HL-60/S4 treated with retinoic acid at 250 ng/mL for 4 days and 3 days (cell line): ENCODE measurements around the gene ITPKB.

Source experiments
- in situ Hi-C: fragments of 300-500 bp; cut with MboI; formaldehyde crosslinking; loops from 2 replicates; pipeline ENCODE4 v1.7.0; 2022; ENCODE audit warnings: low sequenced_read_pairs

The ITPKB gene

GRCh38 chr1:226688056-226688748 is 50.9 kb downstream of the ITPKB start:
- in situ Hi-C loops, result no loop called here

- in situ Hi-C loops, result no loop called here
Observed at GRCh38 chr1:226687426-226687825, 51.7 kb downstream of the ITPKB start.

- in situ Hi-C loops, result no loop called here
Observed at GRCh38 chr1:226686440-226687425, 52.3 kb downstream of the ITPKB start.

GRCh38 chr1:226685196-226685820 is 53.8 kb downstream of the ITPKB start:
- in situ Hi-C loops, result no loop called here

- in situ Hi-C loops, result no loop called here
Observed at GRCh38 chr1:226684026-226684425, 55.1 kb downstream of the ITPKB start.

- in situ Hi-C loops, result no loop called here
Observed at GRCh38 chr1:226682871-226683814, 55.9 kb downstream of the ITPKB start.

- in situ Hi-C loops, result no loop called here
Observed at GRCh38 chr1:226681652-226682493, 57.2 kb downstream of the ITPKB start.

GRCh38 chr1:226680653-226681052 is 58.4 kb downstream of the ITPKB start:
- in situ Hi-C loops, result no loop called here

- in situ Hi-C loops, result no loop called here
Observed at GRCh38 chr1:226679853-226680516, 59.1 kb downstream of the ITPKB start.

GRCh38 chr1:226679262-226679661 is 59.8 kb downstream of the ITPKB start:
- in situ Hi-C loops, result no loop called here

GRCh38 chr1:226678701-226679100 is 60.4 kb downstream of the ITPKB start:
- in situ Hi-C loops, result no loop called here

- in situ Hi-C loops, result no loop called here
Observed at GRCh38 chr1:226678251-226678650, 60.8 kb downstream of the ITPKB start.

GRCh38 chr1:226677027-226678020 is 61.8 kb downstream of the ITPKB start:
- in situ Hi-C loops, result no loop called here

- in situ Hi-C loops, result no loop called here
Observed at GRCh38 chr1:226676381-226676780, 62.7 kb downstream of the ITPKB start.

GRCh38 chr1:226675715-226676357 is 63.2 kb downstream of the ITPKB start:
- in situ Hi-C loops, result no loop called here

- in situ Hi-C loops, result no loop called here
Observed at GRCh38 chr1:226674892-226675714, 64.0 kb downstream of the ITPKB start.
